Tibial nerve (tissue), 4 donors: ENCODE results near the gene NTRK2.

ENCODE experiments used
- CTCF ChIP-seq, 5 experiments: fragments of 200-600 bp in 3 of 5; fragments of 450-650 bp in 2 of 5; sonication (generic) in 3 of 5; IDR thresholded peaks; one replicate each; pipeline ENCODE4 v1.5.1; 2016 to 2019; ENCODE audit warnings: antibody characterized with exemption in 5 of 5, mild to moderate bottlenecking in 3 of 5, moderate library complexity in 2 of 5
- EP300 ChIP-seq, 2 donors: sonication (generic); formaldehyde crosslinking; IDR thresholded peaks; one replicate each; pipeline ENCODE4 v1.6.1; 2017; ENCODE audit warnings: antibody characterized with exemption in 2 of 2, mild to moderate bottlenecking in 1 of 2
- POLR2A ChIP-seq, 2 donors: fragments of 450-650 bp; IDR thresholded peaks; one replicate each; pipeline ENCODE4 v1.6.1; 2017; ENCODE audit warnings: antibody characterized with exemption in 2 of 2, mild to moderate bottlenecking in 2 of 2, moderate library complexity in 2 of 2

GRCh38 chr9:84839541-84839940 lies 170.0 kb downstream of the NTRK2 start:
- TF ChIP-seq CTCF (IDR thresholded peaks at IDR 0.05) (no peak), EP300 (IDR thresholded peaks at IDR 0.05) (no peak), POLR2A (IDR thresholded peaks at IDR 0.05) (no peak)
